K562 (cell line): ENCODE data around the gene NXT1. TPM values are rescaled to one million over a fixed set of nuclear protein-coding genes. Genes with fewer than 3 reads are reported as not detected.

Experiments used
- ARID1B ChIP-seq: fragments of 450-650 bp; IDR thresholded peaks from 2 replicates; pipeline ENCODE4 v1.6.1; 2016; ENCODE audit warnings: antibody characterized with exemption, mild to moderate bottlenecking, inconsistent platforms
- ARID4B ChIP-seq: sonication (generic); formaldehyde crosslinking; IDR thresholded peaks from 2 replicates; pipeline ENCODE4 v1.8.0; 2022; ENCODE audit warnings: mild to moderate bottlenecking, missing genetic modification reagents
- BACH1 ChIP-seq: fragments of 200-800 bp; sonication (Bioruptor generic); IDR thresholded peaks from 2 replicates; pipeline ENCODE4 v1.6.1; 2016; ENCODE audit warnings: missing genetic modification characterization, missing compliant biosample characterization
- CBFA2T2 ChIP-seq: fragments of 450-650 bp; conservative IDR thresholded peaks from 2 replicates; pipeline ENCODE4 v1.6.1; 2017; ENCODE audit warnings: mild to moderate bottlenecking
- CCNT2 ChIP-seq: IDR thresholded peaks from 2 replicates; pipeline ENCODE4 v1.6.1; 2011; ENCODE audit warnings: borderline replicate concordance, low read depth, mild to moderate bottlenecking, moderate library complexity, mixed read lengths, low read length; ENCODE audit not compliant: insufficient read length; ENCODE audit errors: extremely low read depth
- DMBX1 ChIP-seq: fragments of 250-450 bp; sonication (Bioruptor Pico); IDR thresholded peaks from 2 replicates; pipeline ENCODE4 v1.8.0; 2022; ENCODE audit warnings: inconsistent platforms, mild to moderate bottlenecking, moderate library complexity, borderline replicate concordance
- EP300 ChIP-seq: IDR thresholded peaks from 2 replicates; pipeline ENCODE4 v1.6.1; 2012; ENCODE audit warnings: low read length, improper control_type of control experiment
- GABPB1 ChIP-seq: sonication (generic); formaldehyde crosslinking; IDR thresholded peaks from 2 replicates; pipeline ENCODE4 v1.8.0; 2022; ENCODE audit warnings: mild to moderate bottlenecking, missing genetic modification reagents
- GTF2B ChIP-seq: IDR thresholded peaks from 2 replicates; pipeline ENCODE4 v1.6.1; 2011; ENCODE audit not compliant: insufficient read length; ENCODE audit errors: extremely low read depth
- MITF ChIP-seq: IDR thresholded peaks from 2 replicates; pipeline ENCODE4 v1.6.1; 2014; ENCODE audit warnings: antibody characterized with exemption
- NFIC ChIP-seq: fragments of 450-650 bp; IDR thresholded peaks from 2 replicates; pipeline ENCODE4 v1.6.1; 2017; ENCODE audit warnings: mild to moderate bottlenecking, inconsistent platforms
- PCBP1 ChIP-seq: fragments of 200-400 bp; formaldehyde crosslinking; IDR thresholded peaks from 2 replicates; pipeline ENCODE4 v1.6.1; 2018; ENCODE audit warnings: mild to moderate bottlenecking, low read depth, low read length; ENCODE audit not compliant: poor library complexity, severe bottlenecking
- PKNOX1 ChIP-seq: fragments of 450-650 bp; IDR thresholded peaks from 2 replicates; pipeline ENCODE4 v1.6.1; 2016
- PML ChIP-seq: IDR thresholded peaks from 2 replicates; pipeline ENCODE4 v1.6.1; 2012; ENCODE audit warnings: low read length, inconsistent platforms
- POLR2H ChIP-seq: IDR thresholded peaks from 2 replicates; pipeline ENCODE4 v1.6.1; 2016; ENCODE audit warnings: missing genetic modification characterization, low read depth, mild to moderate bottlenecking, control low read depth, missing compliant biosample characterization, moderate library complexity
- RBM17 ChIP-seq: fragments of 200-400 bp; formaldehyde crosslinking; IDR thresholded peaks from 2 replicates; pipeline ENCODE4 v1.6.1; 2017; ENCODE audit warnings: low read depth, mild to moderate bottlenecking, low read length, borderline replicate concordance
- SNRNP70 ChIP-seq: fragments of 200-400 bp; formaldehyde crosslinking; optimal IDR thresholded peaks from 2 replicates; pipeline ENCODE3; 2017; ENCODE audit warnings: low read depth, low read length
- SUPT5H ChIP-seq: fragments of 450-650 bp; IDR thresholded peaks from 2 replicates; pipeline ENCODE4 v1.6.1; 2016
- TGIF2 ChIP-seq: sonication (generic); formaldehyde crosslinking; IDR thresholded peaks from 2 replicates; pipeline ENCODE4 v1.8.1; 2022; ENCODE audit warnings: mild to moderate bottlenecking, missing genetic modification reagents, moderate library complexity
- ZBTB2 ChIP-seq: fragments of 450-650 bp; IDR thresholded peaks from 2 replicates; pipeline ENCODE4 v1.6.1; 2016; ENCODE audit warnings: antibody characterized with exemption
- polyA plus RNA-seq, 8 experiments: library from polyadenylated mRNA; depleted of rRNA in 4 of 8; stranded (reverse) in 5 of 8; unstranded in 3 of 8; fragments of >200 nt; fragmentation: Nextera tagmentation in 2 of 8; fragmentation: Illumina TruSeq in 1 of 8; extraction: Ambion mirVana in 2 of 8; extraction: Trizol in 1 of 8; gene quantifications; 2 replicates each; pipeline versions ENCODE4 v1.2.1 to v1.2.3, GENCODE V29; 2011 to 2014; ENCODE audit warnings: inconsistent platforms in 1 of 8, missing spikeins in 1 of 8
- total RNA-seq, 7 experiments: library from RNA; depleted of rRNA in 6 of 7; stranded (reverse); fragments of >200 nt in 6 of 7; fragmentation: Illumina TruSeq in 2 of 7; extraction: Trizol in 2 of 7; gene quantifications; 2 replicates each; pipeline versions ENCODE4 v1.2.1 to v1.2.3, GENCODE V29; 2011 to 2021; ENCODE audit warnings: low replicate concordance in 1 of 7

The NXT1 gene
- total and polyA plus RNA-seq, 9 of the 15 experiments (the other 6 are each of a cell fraction or from before 2014, with no cell fraction given) = 7.7 to 50.9 (median 35.6) TPM

- no peak for TF ChIP-seq ARID4B (CRISPR knock-in tag)
- peak; percentile 65; the same call in 1 of the 2 replicates for TF ChIP-seq EP300
- no peak for TF ChIP-seq PCBP1
- 0 out of 2 replicates have a peak, but pooled peaks have one; percentile 46 for TF ChIP-seq POLR2H
- no peak for TF ChIP-seq SUPT5H
- TF ChIP-seq TGIF2 (CRISPR knock-in tag) = no peak
- peak; percentile 37 for TF ChIP-seq CBFA2T2
- TF ChIP-seq PKNOX1 = 0 out of 2 replicates have a peak, but pooled peaks have one; percentile 11
- TF ChIP-seq DMBX1 (CRISPR knock-in tag) = no peak
- TF ChIP-seq GABPB1 (CRISPR knock-in tag) = no peak
- TF ChIP-seq ZBTB2 = no peak
- TF ChIP-seq MITF = no peak
- TF ChIP-seq SNRNP70 = no peak
- TF ChIP-seq GTF2B = no peak
- no peak for TF ChIP-seq PML
- TF ChIP-seq ARID1B = peak; percentile 79
- TF ChIP-seq CCNT2 = no peak
- TF ChIP-seq NFIC = no peak
- no peak for TF ChIP-seq RBM17
- TF ChIP-seq BACH1 (tag) = no peak
Measured at GRCh38 chr20:23366384-23366783, 15.8 kb downstream of the NXT1 start (continued).
